ENCODE measurements around the gene RASGEF1B. TPM values are rescaled to one million over a fixed set of nuclear protein-coding genes. Genes with fewer than 3 reads are reported as not detected.

RASGEF1B gene
- total and polyA plus RNA-seq, 9 of the 15 experiments (the other 6 are each of a cell fraction or from before 2014, with no cell fraction given), result 0.04 to 0.57 (median 0.22) TPM

DNA sequence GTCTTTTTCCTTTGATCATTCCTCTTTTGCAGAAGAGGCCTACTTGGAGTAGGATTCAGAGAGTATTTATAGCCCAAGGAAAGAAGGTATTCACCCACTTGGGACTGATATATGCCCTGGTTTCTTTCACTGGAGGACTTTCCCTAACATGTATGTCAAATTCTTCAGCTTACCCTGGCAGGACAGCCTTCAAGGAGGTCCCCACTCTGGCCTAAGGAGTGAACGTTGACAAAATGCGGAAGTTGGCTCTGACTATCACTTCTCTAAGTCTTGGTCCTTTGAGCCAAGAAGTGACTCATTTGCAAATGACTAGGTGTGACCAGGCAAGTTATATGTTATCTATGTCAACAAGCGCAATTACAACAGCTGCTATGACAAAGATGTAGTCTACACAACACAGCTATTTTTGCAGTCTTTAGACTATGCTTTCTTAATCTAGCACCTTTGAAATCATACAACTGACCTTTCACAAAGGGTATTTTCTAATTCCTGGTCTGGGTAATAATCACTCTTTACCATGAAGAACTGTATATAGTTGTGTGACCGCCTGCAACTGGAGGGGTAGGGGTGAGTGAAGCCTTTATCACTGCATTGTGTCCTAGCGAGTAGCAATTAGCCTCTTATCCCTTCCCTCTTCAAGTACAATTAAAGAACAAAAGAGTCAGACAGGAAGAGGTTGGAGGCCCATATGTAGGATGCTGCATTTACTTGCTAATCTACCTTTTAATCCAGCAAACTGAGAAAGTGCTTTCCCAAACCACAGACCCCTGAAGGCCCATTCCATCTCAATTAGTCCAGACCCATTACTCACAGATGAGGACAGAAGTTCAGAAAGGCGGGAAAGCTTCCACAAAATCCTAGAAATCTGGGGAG, 50.1 kb downstream of the RASGEF1B start:
- Histone ChIP-seq H3K9me3 (replicated peaks; ENCODE audit: control insufficient read depth, insufficient read depth, low read depth, low read length) (no peaks in the 10 kb centered on the region), H3K36me3 (ENCODE audit: control insufficient read depth, insufficient read depth, low read length) (no peaks in the 10 kb centered on the region), H2AFZ (ENCODE audit: low read depth, low read length) (peak overlapping the region; percentile 74), H4K20me1 (replicated peaks; ENCODE audit: control insufficient read depth, insufficient read depth, low read length) (no peaks in the 10 kb centered on the region), H3K4me1 (replicated peaks in 1 of 2; ENCODE audit: control insufficient read depth in 2 of 2, insufficient read depth in 2 of 2, low read length in 2 of 2) (peaks cover 16 to 69% of the 10 kb centered on the region in 2 experiments), H3K9ac (ENCODE audit: insufficient read depth in 1 of 2, low read depth in 2 of 2, low read length in 2 of 2) (peak overlapping the region in 1 of 2 experiments; percentile 69; a peak in 2 of 4 replicates), H3K4me3 (no peak overlapping the region), H3K27me3 (ENCODE audit: control insufficient read depth in 2 of 2, insufficient read depth in 2 of 2, low read length in 2 of 2) (no peaks in the 10 kb centered on the region), H3K9me1 (ENCODE audit: control insufficient read depth, insufficient read depth, low read length) (no peaks in the 10 kb centered on the region), H3K4me2 (ENCODE audit: insufficient read depth, low read length) (peak overlapping the region; percentile 61), H3K79me2 (ENCODE audit: control insufficient read depth, insufficient read depth, low read length) (no peaks in the 10 kb centered on the region), H3K27ac (ENCODE audit: extremely low read depth, low read depth, low read length) (peak overlapping the region; percentile 91)
- in situ Hi-C loops (cut with MboI) (no loop called here), intact Hi-C loops (cut with micrococcal nuclease) (loop anchor here (2.0 kb wide), 1 partner anchor 15 kb away; no protein-coding TSS in a partner anchor)
- ATAC-seq, result peak; percentile 97
- peak; percentile 79 to 95 (median 84) for DNase-seq (ENCODE audit: extremely low read depth in 1 of 4, low spot score in 3 of 4)
- CTCF ChIA-PET (ENCODE audit: low intra/inter-chr PET ratio), result no interaction called here
- TSS peak; percentile 75 for BruUV-seq (replicated peaks)
- POLR2A ChIA-PET, result interaction anchor here (0.6 to 1.2 kb wide), 4 partner anchors 9 to 24 kb away, joined by 3 to 5 read pairs (median 4); no protein-coding TSS in a partner anchor
- FAIRE-seq, result peak; percentile 100
- WGBS (ENCODE audit: insufficient coverage, low coverage, missing lambda C conversion rate), result 6% methylated on average over 6 of the region's 6 CpGs
- TF ChIP-seq ZNF778 (CRISPR knock-in tag; IDR thresholded peaks at IDR 0.05) (no peak), TCFL5 (CRISPR knock-in tag; conservative IDR thresholded peaks at IDR 0.05) (no peak), FOSL1 (tag; conservative IDR thresholded peaks at IDR 0.05) (peak; percentile 100), PTRF (tag; IDR thresholded peaks at IDR 0.05) (no peak), ZBTB8A (IDR thresholded peaks at IDR 0.05; ENCODE audit: partially characterized antibody) (no peak), ZKSCAN1 (IDR thresholded peaks at IDR 0.05; ENCODE audit: low read depth, low read length) (no peak), ZNF561 (CRISPR knock-in tag; conservative IDR thresholded peaks at IDR 0.05) (no peak), EZH2 (IDR thresholded peaks at IDR 0.05; ENCODE audit: borderline replicate concordance, low read depth, low read length) (no peak), POLR3A (IDR thresholded peaks at IDR 0.05; ENCODE audit: borderline replicate concordance, extremely low read depth, insufficient read depth, insufficient read length) (no peak), MXI1 (IDR thresholded peaks at IDR 0.05; ENCODE audit: low read depth, low read length) (no peak), ZFPM2 (CRISPR knock-in tag; IDR thresholded peaks at IDR 0.05) (no peak), MEF2D (tag; conservative IDR thresholded peaks at IDR 0.05; ENCODE audit: low read depth) (peak; percentile 84), TRIM28 (IDR thresholded peaks at IDR 0.05) (peak; percentile 29; the same call in 1 of the 2 replicates)
- TF ChIP-seq, protein P1, sequence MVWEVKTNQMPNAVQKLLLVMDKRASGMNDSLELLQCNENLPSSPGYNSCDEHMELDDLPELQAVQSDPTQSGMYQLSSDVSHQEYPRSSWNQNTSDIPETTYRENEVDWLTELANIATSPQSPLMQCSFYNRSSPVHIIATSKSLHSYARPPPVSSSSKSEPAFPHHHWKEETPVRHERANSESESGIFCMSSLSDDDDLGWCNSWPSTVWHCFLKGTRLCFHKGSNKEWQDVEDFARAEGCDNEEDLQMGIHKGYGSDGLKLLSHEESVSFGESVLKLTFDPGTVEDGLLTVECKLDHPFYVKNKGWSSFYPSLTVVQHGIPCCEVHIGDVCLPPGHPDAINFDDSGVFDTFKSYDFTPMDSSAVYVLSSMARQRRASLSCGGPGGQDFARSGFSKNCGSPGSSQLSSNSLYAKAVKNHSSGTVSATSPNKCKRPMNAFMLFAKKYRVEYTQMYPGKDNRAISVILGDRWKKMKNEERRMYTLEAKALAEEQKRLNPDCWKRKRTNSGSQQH (CRISPR knock-in tag; IDR thresholded peaks at IDR 0.05), result 0 out of 2 replicates have a peak, but pooled peaks have one; percentile 5
- TF ChIP-seq, protein P2, sequence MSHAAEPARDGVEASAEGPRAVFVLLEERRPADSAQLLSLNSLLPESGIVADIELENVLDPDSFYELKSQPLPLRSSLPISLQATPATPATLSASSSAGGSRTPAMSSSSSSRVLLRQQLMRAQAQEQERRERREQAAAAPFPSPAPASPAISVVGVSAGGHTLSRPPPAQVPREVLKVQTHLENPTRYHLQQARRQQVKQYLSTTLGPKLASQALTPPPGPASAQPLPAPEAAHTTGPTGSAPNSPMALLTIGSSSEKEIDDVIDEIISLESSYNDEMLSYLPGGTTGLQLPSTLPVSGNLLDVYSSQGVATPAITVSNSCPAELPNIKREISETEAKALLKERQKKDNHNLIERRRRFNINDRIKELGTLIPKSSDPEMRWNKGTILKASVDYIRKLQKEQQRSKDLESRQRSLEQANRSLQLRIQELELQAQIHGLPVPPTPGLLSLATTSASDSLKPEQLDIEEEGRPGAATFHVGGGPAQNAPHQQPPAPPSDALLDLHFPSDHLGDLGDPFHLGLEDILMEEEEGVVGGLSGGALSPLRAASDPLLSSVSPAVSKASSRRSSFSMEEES (CRISPR knock-in tag; IDR thresholded peaks at IDR 0.05), result no peak
- TF ChIP-seq, protein P3, sequence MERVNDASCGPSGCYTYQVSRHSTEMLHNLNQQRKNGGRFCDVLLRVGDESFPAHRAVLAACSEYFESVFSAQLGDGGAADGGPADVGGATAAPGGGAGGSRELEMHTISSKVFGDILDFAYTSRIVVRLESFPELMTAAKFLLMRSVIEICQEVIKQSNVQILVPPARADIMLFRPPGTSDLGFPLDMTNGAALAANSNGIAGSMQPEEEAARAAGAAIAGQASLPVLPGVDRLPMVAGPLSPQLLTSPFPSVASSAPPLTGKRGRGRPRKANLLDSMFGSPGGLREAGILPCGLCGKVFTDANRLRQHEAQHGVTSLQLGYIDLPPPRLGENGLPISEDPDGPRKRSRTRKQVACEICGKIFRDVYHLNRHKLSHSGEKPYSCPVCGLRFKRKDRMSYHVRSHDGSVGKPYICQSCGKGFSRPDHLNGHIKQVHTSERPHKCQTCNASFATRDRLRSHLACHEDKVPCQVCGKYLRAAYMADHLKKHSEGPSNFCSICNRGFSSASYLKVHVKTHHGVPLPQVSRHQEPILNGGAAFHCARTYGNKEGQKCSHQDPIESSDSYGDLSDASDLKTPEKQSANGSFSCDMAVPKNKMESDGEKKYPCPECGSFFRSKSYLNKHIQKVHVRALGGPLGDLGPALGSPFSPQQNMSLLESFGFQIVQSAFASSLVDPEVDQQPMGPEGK (CRISPR knock-in tag; IDR thresholded peaks at IDR 0.05; ENCODE audit: borderline replicate concordance), result no peak

Data from K562 (cell line).